ENCODE measurements around the gene APOL3.
"Not testable (repeated sequence)": the region's sequence is repeated elsewhere in the genome, so short reads cannot be mapped to it uniquely, and the experiment has no call there.

Gene APOL3

GRCh38 chr22:36160499-36160942, at the start of gene APOL3:
Gene APOL3, minus strand, starts transcription at chr22:36160755. Its CDS starts 11,700 bp downstream, at chr22:36149055.
- peak; percentile 54 for DNase-seq

GRCh38 chr22:36210224-36210623, 49.7 kb upstream of the APOL3 start:
- no peak for DNase-seq

GRCh38 chr22:36209488-36209908, 48.9 kb upstream of the APOL3 start:
- not testable (repeated sequence) for DNase-seq

GRCh38 chr22:36208914-36209313, 48.4 kb upstream of the APOL3 start:
- no peak for DNase-seq

- DNase-seq = no peak
These were observed 47.7 kb upstream of the APOL3 start for GRCh38 chr22:36208162-36208765.

GRCh38 chr22:36206255-36206654, 45.7 kb upstream of the APOL3 start:
- no peak for DNase-seq

- not testable (repeated sequence) for DNase-seq
These were observed 45.0 kb upstream of the APOL3 start for GRCh38 chr22:36205573-36205972.

- DNase-seq = no peak
These were observed 44.1 kb upstream of the APOL3 start for GRCh38 chr22:36204632-36205015.

GRCh38 chr22:36204001-36204631, 43.6 kb upstream of the APOL3 start:
- DNase-seq = no peak

GRCh38 chr22:36203441-36203840, 42.9 kb upstream of the APOL3 start:
- not testable (repeated sequence) for DNase-seq

GRCh38 chr22:36202906-36203305, 42.4 kb upstream of the APOL3 start:
- DNase-seq = not testable (repeated sequence)

GRCh38 chr22:36201630-36202319, 41.2 kb upstream of the APOL3 start, which contains the start of gene APOL4:
Gene APOL4, minus strand, starts transcription at chr22:36201809. Its CDS starts 75 bp downstream, at chr22:36201734.
- no peak for DNase-seq

GRCh38 chr22:36201025-36201424, 40.5 kb upstream of the APOL3 start:
- DNase-seq = not testable (repeated sequence)

GRCh38 chr22:36199001-36199551, 38.5 kb upstream of the APOL3 start:
- DNase-seq = no peak

GRCh38 chr22:36198536-36198935, 38.0 kb upstream of the APOL3 start:
- no peak for DNase-seq

GRCh38 chr22:36197514-36198146, 37.1 kb upstream of the APOL3 start:
- no peak for DNase-seq

- no peak for DNase-seq
These were observed 36.5 kb upstream of the APOL3 start for GRCh38 chr22:36197065-36197440.

GRCh38 chr22:36196254-36197064, 35.9 kb upstream of the APOL3 start:
- DNase-seq = no peak

GRCh38 chr22:36194971-36195370, 34.4 kb upstream of the APOL3 start:
- peak; percentile 46 for DNase-seq

- no peak for DNase-seq
These were observed 33.8 kb upstream of the APOL3 start for GRCh38 chr22:36194385-36194784.

GRCh38 chr22:36193577-36193976, 33.0 kb upstream of the APOL3 start:
- no peak for DNase-seq

GRCh38 chr22:36193171-36193570, 32.6 kb upstream of the APOL3 start:
- no peak for DNase-seq

Data from stimulated activated CD4-positive, alpha-beta T cell treated with anti-CD3 and anti-CD28 coated beads, Interleukin-4, amount 100 ng/mL, for 24 hours (primary cell).